GM19372 (cell line): Measurements from ENCODE around the gene SIRT6.
"Not testable (repeated sequence)": the region's sequence is repeated elsewhere in the genome, so short reads cannot be mapped to it uniquely, and the experiment has no call there.

ENCODE experiments used
- ATAC-seq: cut with Tn5 transposase; IDR thresholded peaks from one replicate; pipeline ENCODE4 v1.9.1; 2021; ENCODE audit warnings: mild to moderate bottlenecking, low read depth, moderate library complexity; ENCODE audit not compliant: unreplicated experiment

Gene SIRT6

GRCh38 chr19:4200940-4201542 is 18.7 kb upstream of the SIRT6 start:
- ATAC-seq, result no peak

- ATAC-seq, result no peak
These were observed 17.4 kb upstream of the SIRT6 start for GRCh38 chr19:4199699-4200293.

GRCh38 chr19:4198467-4199126 is 16.2 kb upstream of the SIRT6 start:
- no peak for ATAC-seq

- ATAC-seq, result no peak
These were observed 15.5 kb upstream of the SIRT6 start for GRCh38 chr19:4197625-4198466.

GRCh38 chr19:4197228-4197624 is 14.9 kb upstream of the SIRT6 start:
- no peak for ATAC-seq

- no peak for ATAC-seq
These were observed 14.3 kb upstream of the SIRT6 start for GRCh38 chr19:4196587-4197148.

GRCh38 chr19:4196009-4196408 is 13.6 kb upstream of the SIRT6 start:
- ATAC-seq, result no peak

- no peak for ATAC-seq
These were observed 12.0 kb upstream of the SIRT6 start for GRCh38 chr19:4194353-4194752.

GRCh38 chr19:4192537-4192936 is 10.2 kb upstream of the SIRT6 start:
- ATAC-seq, result not testable (repeated sequence)

GRCh38 chr19:4189641-4190040 is 7.3 kb upstream of the SIRT6 start:
- no peak for ATAC-seq

- ATAC-seq, result no peak
These were observed 5.2 kb upstream of the SIRT6 start for GRCh38 chr19:4187313-4188122.

GRCh38 chr19:4186087-4186993 is 4.0 kb upstream of the SIRT6 start:
- no peak for ATAC-seq

- ATAC-seq, result no peak
These were observed 3.2 kb upstream of the SIRT6 start for GRCh38 chr19:4185413-4186086.

GRCh38 chr19:4184718-4185352 is 2.5 kb upstream of the SIRT6 start:
- ATAC-seq, result no peak

- ATAC-seq, result no peak
These were observed 1.8 kb upstream of the SIRT6 start for GRCh38 chr19:4183967-4184717.

- no peak for ATAC-seq
These were observed 1.3 kb downstream of the SIRT6 start for GRCh38 chr19:4181053-4181508.

- no peak for ATAC-seq
These were observed 3.4 kb downstream of the SIRT6 start for GRCh38 chr19:4178990-4179389.
